WTC11 (cell line): ENCODE data around the gene LAMA4. TPM values are rescaled to one million over a fixed set of nuclear protein-coding genes. Genes with fewer than 3 reads are reported as not detected.

Experiments used
- ATAC-seq: fragments of 200-7000 bp; cut with Tn5 transposase; 2 replicates; pipeline ENCODE4 v1.10.0; 2021; ENCODE audit warnings: mild to moderate bottlenecking, moderate library complexity
- CTCF ChIA-PET: fragments of 300-600 bp; sonication (Branson Sonifier 250); formaldehyde crosslinking; loops from one replicate; lab custom pipeline; 2021; ENCODE audit warnings: antibody characterized with exemption; lab: Charles Lee
- POLR2A ChIA-PET: fragments of 350-600 bp; sonication (Branson Sonifier 250); formaldehyde crosslinking; loops from one replicate; lab custom pipeline; 2021; ENCODE audit warnings: antibody characterized with exemption; lab: Charles Lee
- DNase-seq: peaks from one replicate; pipeline ENCODE4 v3.0.0; 2021; ENCODE audit warnings: low spot score
- H3K27ac Mint-ChIP-seq: 2 replicates; pipeline ENCODE4 v1.8.0; 2021; ENCODE audit warnings: mixed read lengths
- H3K27me3 Mint-ChIP-seq: 2 replicates; pipeline ENCODE4 v1.8.0; 2021; ENCODE audit warnings: low read depth, mild to moderate bottlenecking, moderate library complexity, mixed read lengths
- H3K36me3 Mint-ChIP-seq: 2 replicates; pipeline ENCODE4 v1.8.0; 2021; ENCODE audit warnings: mixed read lengths
- H3K4me1 Mint-ChIP-seq: 2 replicates; pipeline ENCODE4 v1.8.0; 2022; ENCODE audit warnings: mixed read lengths
- H3K4me3 Mint-ChIP-seq: 2 replicates; pipeline ENCODE4 v1.8.0; 2021; ENCODE audit warnings: mild to moderate bottlenecking, moderate library complexity, mixed read lengths
- H3K9me3 Mint-ChIP-seq: 2 replicates; pipeline ENCODE4 v1.8.0; 2021; ENCODE audit warnings: mixed read lengths
- ATF1 ChIP-seq: sonication (generic); formaldehyde crosslinking; IDR thresholded peaks from 2 replicates; pipeline ENCODE4 v1.8.1; 2023; ENCODE audit warnings: mild to moderate bottlenecking, moderate library complexity, missing genetic modification reagents
- ATF2 ChIP-seq: sonication (generic); formaldehyde crosslinking; IDR thresholded peaks from 2 replicates; pipeline ENCODE4 v1.8.1; 2022; ENCODE audit warnings: low read depth, missing genetic modification reagents, borderline replicate concordance
- CDX4 ChIP-seq: fragments of 250-450 bp; sonication (Bioruptor Pico); IDR thresholded peaks from 2 replicates; pipeline ENCODE4 v1.9.0; 2021; ENCODE audit warnings: moderate library complexity, mild to moderate bottlenecking, inconsistent platforms, borderline replicate concordance
- ESRRA ChIP-seq: sonication (generic); formaldehyde crosslinking; IDR thresholded peaks from 2 replicates; pipeline ENCODE4 v1.8.1; 2022; ENCODE audit warnings: mild to moderate bottlenecking, missing genetic modification reagents, borderline replicate concordance
- FOXK1 ChIP-seq: sonication (generic); formaldehyde crosslinking; IDR thresholded peaks from 2 replicates; pipeline ENCODE4 v1.8.0; 2022; ENCODE audit warnings: mild to moderate bottlenecking, moderate library complexity, missing genetic modification reagents
- HMGA2 ChIP-seq: fragments of 250-450 bp; sonication (Bioruptor Pico); IDR thresholded peaks from 2 replicates; pipeline ENCODE4 v1.4.0; 2021; ENCODE audit warnings: mild to moderate bottlenecking, moderate library complexity
- IRF2 ChIP-seq: sonication (generic); formaldehyde crosslinking; IDR thresholded peaks from 2 replicates; pipeline ENCODE4 v1.8.0; 2022; ENCODE audit warnings: low read depth, missing genetic modification reagents, borderline replicate concordance
- NR1H2 ChIP-seq: sonication (generic); formaldehyde crosslinking; IDR thresholded peaks from 2 replicates; pipeline ENCODE4 v1.9.0; 2021; ENCODE audit warnings: mild to moderate bottlenecking, moderate library complexity, missing genetic modification reagents
- OVOL2 ChIP-seq: fragments of 250-450 bp; sonication (Bioruptor Pico); IDR thresholded peaks from 2 replicates; pipeline ENCODE4 v1.9.0; 2021; ENCODE audit warnings: mild to moderate bottlenecking, borderline replicate concordance
- TCF7 ChIP-seq: sonication (generic); formaldehyde crosslinking; IDR thresholded peaks from 2 replicates; pipeline ENCODE4 v1.8.0; 2022; ENCODE audit warnings: mild to moderate bottlenecking, low read depth, missing genetic modification reagents, moderate library complexity
- TEAD1 ChIP-seq: sonication (generic); formaldehyde crosslinking; IDR thresholded peaks from 2 replicates; pipeline ENCODE4 v1.8.0; 2022; ENCODE audit warnings: mild to moderate bottlenecking, missing genetic modification reagents
- TP53 ChIP-seq: sonication (generic); formaldehyde crosslinking; IDR thresholded peaks from 2 replicates; pipeline ENCODE4 v1.8.1; 2023; ENCODE audit warnings: mild to moderate bottlenecking, missing genetic modification reagents
- USF2 ChIP-seq: sonication (generic); formaldehyde crosslinking; IDR thresholded peaks from 2 replicates; pipeline ENCODE4 v1.8.1; 2023; ENCODE audit warnings: mild to moderate bottlenecking, missing genetic modification reagents, moderate library complexity
- ZBTB43 ChIP-seq: sonication (generic); formaldehyde crosslinking; IDR thresholded peaks from 2 replicates; pipeline ENCODE4 v1.8.1; 2023; ENCODE audit warnings: mild to moderate bottlenecking, missing genetic modification reagents
- ZNF416 ChIP-seq: fragments of 250-450 bp; sonication (Bioruptor Pico); IDR thresholded peaks from 2 replicates; pipeline ENCODE4 v1.9.0; 2021; ENCODE audit warnings: mild to moderate bottlenecking, inconsistent platforms
- ZNF423 ChIP-seq: fragments of 250-450 bp; sonication (Bioruptor Pico); IDR thresholded peaks from 2 replicates; pipeline ENCODE4 v2.1.2; 2022; ENCODE audit warnings: mild to moderate bottlenecking, moderate library complexity
- ZNF512 ChIP-seq: sonication (generic); formaldehyde crosslinking; IDR thresholded peaks from 2 replicates; pipeline ENCODE4 v1.8.1; 2022; ENCODE audit warnings: missing genetic modification reagents, borderline replicate concordance
- total RNA-seq: library from RNA; stranded (reverse); gene quantifications from 3 replicates; pipeline ENCODE4 v1.2.3, GENCODE V29; 2021
- TF ChIP-seq, protein P1 (sequence below): sonication (generic); formaldehyde crosslinking; IDR thresholded peaks from 2 replicates; pipeline ENCODE4 v1.8.0; 2023; ENCODE audit warnings: missing genetic modification reagents
- TF ChIP-seq, protein P2 (sequence below): sonication (generic); formaldehyde crosslinking; IDR thresholded peaks from 2 replicates; pipeline ENCODE4 v1.8.1; 2023; ENCODE audit warnings: mild to moderate bottlenecking, moderate library complexity, missing genetic modification reagents
- TF ChIP-seq, protein P3 (sequence below): fragments of 250-450 bp; sonication (Bioruptor Pico); IDR thresholded peaks from 2 replicates; pipeline ENCODE4 v1.9.0; 2021; ENCODE audit warnings: mild to moderate bottlenecking
- TF ChIP-seq, protein P4 (sequence below): sonication (generic); formaldehyde crosslinking; IDR thresholded peaks from 2 replicates; pipeline ENCODE4 v1.8.1; 2022; ENCODE audit warnings: mild to moderate bottlenecking, missing genetic modification reagents, moderate library complexity, borderline replicate concordance

The LAMA4 gene
- total RNA-seq, 1 experiment from 2014 or later = 1.6 TPM

DNA sequence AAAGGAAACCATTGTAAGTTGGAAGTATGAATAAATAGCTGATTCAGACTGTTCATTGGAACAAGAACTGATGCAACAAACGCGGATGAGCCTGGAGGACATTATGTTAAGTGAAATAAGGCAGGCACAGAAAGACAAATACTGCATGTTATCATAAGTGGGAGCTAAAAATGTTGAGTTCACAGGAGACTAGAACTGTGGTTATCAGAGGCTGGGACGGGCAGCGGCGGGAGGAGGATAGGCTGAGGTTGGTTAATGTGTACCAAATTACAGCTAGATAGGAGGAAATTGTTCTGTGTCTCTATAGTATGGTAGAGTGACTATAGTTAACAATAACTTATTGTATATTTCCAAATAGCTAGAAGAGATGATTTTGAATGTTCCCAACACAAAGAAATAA lies 126.2 kb downstream of the LAMA4 start (continued):
- no peak for TF ChIP-seq TCF7

- CTCF ChIA-PET = interaction anchor here (1.0 to 1.6 kb wide), 2 partner anchors 21 to 37 kb away, joined by 3 to 6 read pairs; partner anchors contain the start of genes FAM229B and TUBE1
- Mint-ChIP-seq H3K27ac (no peak overlapping the region), H3K27me3 (no peaks in the 10 kb centered on the region), H3K4me1 (peaks cover 10% of the 10 kb centered on the region), H3K36me3 (no peaks in the 10 kb centered on the region), H3K9me3 (no peaks in the 10 kb centered on the region), H3K4me3 (no peak overlapping the region)
- POLR2A ChIA-PET = no interaction called here
- DNase-seq (no peak), ATAC-seq (no peak)
- TF ChIP-seq ZBTB43 (CRISPR knock-in tag) (no peak), NR1H2 (no peak), FOXK1 (CRISPR knock-in tag) (no peak), ESRRA (no peak)
- TF ChIP-seq, protein P1, sequence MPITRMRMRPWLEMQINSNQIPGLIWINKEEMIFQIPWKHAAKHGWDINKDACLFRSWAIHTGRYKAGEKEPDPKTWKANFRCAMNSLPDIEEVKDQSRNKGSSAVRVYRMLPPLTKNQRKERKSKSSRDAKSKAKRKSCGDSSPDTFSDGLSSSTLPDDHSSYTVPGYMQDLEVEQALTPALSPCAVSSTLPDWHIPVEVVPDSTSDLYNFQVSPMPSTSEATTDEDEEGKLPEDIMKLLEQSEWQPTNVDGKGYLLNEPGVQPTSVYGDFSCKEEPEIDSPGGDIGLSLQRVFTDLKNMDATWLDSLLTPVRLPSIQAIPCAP (CRISPR knock-in tag) = no peak
- TF ChIP-seq, protein P2, sequence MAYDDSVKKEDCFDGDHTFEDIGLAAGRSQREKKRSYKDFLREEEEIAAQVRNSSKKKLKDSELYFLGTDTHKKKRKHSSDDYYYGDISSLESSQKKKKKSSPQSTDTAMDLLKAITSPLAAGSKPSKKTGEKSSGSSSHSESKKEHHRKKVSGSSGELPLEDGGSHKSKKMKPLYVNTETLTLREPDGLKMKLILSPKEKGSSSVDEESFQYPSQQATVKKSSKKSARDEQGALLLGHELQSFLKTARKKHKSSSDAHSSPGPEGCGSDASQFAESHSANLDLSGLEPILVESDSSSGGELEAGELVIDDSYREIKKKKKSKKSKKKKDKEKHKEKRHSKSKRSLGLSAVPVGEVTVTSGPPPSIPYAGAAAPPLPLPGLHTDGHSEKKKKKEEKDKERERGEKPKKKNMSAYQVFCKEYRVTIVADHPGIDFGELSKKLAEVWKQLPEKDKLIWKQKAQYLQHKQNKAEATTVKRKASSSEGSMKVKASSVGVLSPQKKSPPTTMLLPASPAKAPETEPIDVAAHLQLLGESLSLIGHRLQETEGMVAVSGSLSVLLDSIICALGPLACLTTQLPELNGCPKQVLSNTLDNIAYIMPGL (CRISPR knock-in tag) = no peak
Observed at GRCh38 chr6:112123982-112124381, 130.4 kb downstream of the LAMA4 start.

GRCh38 chr6:112122756-112123155 lies 131.6 kb downstream of the LAMA4 start:
- DNase-seq = no peak
- no peaks in the 10 kb centered on the region for H3K27me3 Mint-ChIP-seq
- no peak overlapping the region for H3K27ac Mint-ChIP-seq
- POLR2A ChIA-PET = no interaction called here
- H3K4me3 Mint-ChIP-seq = no peak overlapping the region
- H3K9me3 Mint-ChIP-seq = no peaks in the 10 kb centered on the region
- no peaks in the 10 kb centered on the region for H3K36me3 Mint-ChIP-seq
- peaks cover 10% of the 10 kb centered on the region for H3K4me1 Mint-ChIP-seq
- CTCF ChIA-PET = interaction anchor here (1.6 kb wide), 1 partner anchor 36 kb away, joined by 6 read pairs; the partner anchor contains the start of genes FAM229B and TUBE1
- no peak for ATAC-seq
- TF ChIP-seq, protein P3, sequence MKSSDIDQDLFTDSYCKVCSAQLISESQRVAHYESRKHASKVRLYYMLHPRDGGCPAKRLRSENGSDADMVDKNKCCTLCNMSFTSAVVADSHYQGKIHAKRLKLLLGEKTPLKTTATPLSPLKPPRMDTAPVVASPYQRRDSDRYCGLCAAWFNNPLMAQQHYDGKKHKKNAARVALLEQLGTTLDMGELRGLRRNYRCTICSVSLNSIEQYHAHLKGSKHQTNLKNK = no peak
- TF ChIP-seq, protein P4, sequence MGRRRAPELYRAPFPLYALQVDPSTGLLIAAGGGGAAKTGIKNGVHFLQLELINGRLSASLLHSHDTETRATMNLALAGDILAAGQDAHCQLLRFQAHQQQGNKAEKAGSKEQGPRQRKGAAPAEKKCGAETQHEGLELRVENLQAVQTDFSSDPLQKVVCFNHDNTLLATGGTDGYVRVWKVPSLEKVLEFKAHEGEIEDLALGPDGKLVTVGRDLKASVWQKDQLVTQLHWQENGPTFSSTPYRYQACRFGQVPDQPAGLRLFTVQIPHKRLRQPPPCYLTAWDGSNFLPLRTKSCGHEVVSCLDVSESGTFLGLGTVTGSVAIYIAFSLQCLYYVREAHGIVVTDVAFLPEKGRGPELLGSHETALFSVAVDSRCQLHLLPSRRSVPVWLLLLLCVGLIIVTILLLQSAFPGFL (CRISPR knock-in tag) = no peak
- TF ChIP-seq ATF1 (CRISPR knock-in tag) = no peak
- TF ChIP-seq TEAD1 (CRISPR knock-in tag) = no peak
- no peak for TF ChIP-seq CDX4 (CRISPR knock-in tag)
- no peak for TF ChIP-seq ATF2 (CRISPR knock-in tag)
- no peak for TF ChIP-seq OVOL2 (CRISPR knock-in tag)
- no peak for TF ChIP-seq HMGA2 (CRISPR knock-in tag)
- TF ChIP-seq ZNF423 (CRISPR knock-in tag) = no peak
- TF ChIP-seq TP53 (CRISPR knock-in tag) = no peak
- TF ChIP-seq ZBTB43 (CRISPR knock-in tag) = no peak
- TF ChIP-seq USF2 (CRISPR knock-in tag) = no peak
- no peak for TF ChIP-seq IRF2
- TF ChIP-seq ZNF416 (CRISPR knock-in tag) = no peak
- no peak for TF ChIP-seq ZNF512 (CRISPR knock-in tag)
